ENCODE measurements around the gene PTCH1. TPM values are rescaled to one million over a fixed set of nuclear protein-coding genes. Genes with fewer than 3 reads are reported as not detected.

PTCH1 gene
- polyA plus RNA-seq, 1 donor (not counting 4 experiments of a cell fraction or from before 2014, with no cell fraction given) = 1.7 TPM

- FAIRE-seq = no peak
- H3K9me3 ChIP-seq (ENCODE audit: control insufficient read depth, low read depth, low read length) = no peaks in the 10 kb centered on the region
- H2AFZ ChIP-seq (ENCODE audit: control insufficient read depth, low read length) = no peak overlapping the region
- no peaks in the 10 kb centered on the region for H3K4me1 ChIP-seq (ENCODE audit: control insufficient read depth, extremely low read depth, insufficient read depth, low read length)
- no peak for TF ChIP-seq EZH2 (IDR thresholded peaks at IDR 0.05; ENCODE audit: low read length)
- no peak for TF ChIP-seq CTCF (optimal IDR thresholded peaks at IDR 0.05 in 1 of 3, IDR thresholded peaks at IDR 0.05 in 1 of 3, conservative IDR thresholded peaks at IDR 0.05 in 1 of 3; ENCODE audit: extremely low read depth in 1 of 3, insufficient read depth in 2 of 3, low read length in 3 of 3)
- dilution Hi-C loops (cut with MboI; ENCODE audit: extremely low pct_ligation_motif_present, low sequenced_read_pairs) = no loop called here
- H3K79me2 ChIP-seq (ENCODE audit: control insufficient read depth, insufficient read depth, low read length) = no peaks in the 10 kb centered on the region
- no peak overlapping the region for H3K9ac ChIP-seq (ENCODE audit: control insufficient read depth, extremely low read depth, insufficient read depth, low read length)
- H4K20me1 ChIP-seq (ENCODE audit: control insufficient read depth, extremely low read depth, insufficient read depth, low read length) = no peaks in the 10 kb centered on the region
- H3K4me3 ChIP-seq (ENCODE audit: control insufficient read depth in 2 of 3, extremely low read depth in 1 of 3, insufficient read depth in 2 of 3, low read depth in 1 of 3, low read length in 3 of 3) = no peak overlapping the region
- no peaks in the 10 kb centered on the region for H3K9me1 ChIP-seq (ENCODE audit: control insufficient read depth, extremely low read depth, insufficient read depth, low read length)
- H3K27me3 ChIP-seq (ENCODE audit: control insufficient read depth, extremely low read depth, insufficient read depth, low read length) = no peaks in the 10 kb centered on the region
- DNase-seq (ENCODE audit: low read depth, low spot score) = no peak
- no peak overlapping the region for H3K4me2 ChIP-seq (ENCODE audit: control insufficient read depth, extremely low read depth, insufficient read depth, low read depth, low read length)
- no peaks in the 10 kb centered on the region for H3K36me3 ChIP-seq (ENCODE audit: control insufficient read depth in 2 of 2, extremely low read depth in 1 of 2, insufficient read depth in 2 of 2, low read length in 2 of 2)
- H3K27ac ChIP-seq (ENCODE audit: control insufficient read depth, insufficient read depth, low read length) = no peak overlapping the region
Observed at GRCh38 chr9:95495529-95495928, 21.2 kb downstream of the PTCH1 start.

- H3K9me3 ChIP-seq (ENCODE audit: control insufficient read depth, low read depth, low read length) = no peaks in the 10 kb centered on the region
- TF ChIP-seq EZH2 (IDR thresholded peaks at IDR 0.05; ENCODE audit: low read length) (no peak), CTCF (optimal IDR thresholded peaks at IDR 0.05 in 1 of 3, IDR thresholded peaks at IDR 0.05 in 1 of 3, conservative IDR thresholded peaks at IDR 0.05 in 1 of 3; ENCODE audit: extremely low read depth in 1 of 3, insufficient read depth in 2 of 3, low read length in 3 of 3) (no peak)
- H3K9ac ChIP-seq (ENCODE audit: control insufficient read depth, extremely low read depth, insufficient read depth, low read length) = no peak overlapping the region
- H3K4me2 ChIP-seq (ENCODE audit: control insufficient read depth, extremely low read depth, insufficient read depth, low read depth, low read length) = no peak overlapping the region
- no peak overlapping the region for H3K27ac ChIP-seq (ENCODE audit: control insufficient read depth, insufficient read depth, low read length)
- H3K36me3 ChIP-seq (ENCODE audit: control insufficient read depth in 2 of 2, extremely low read depth in 1 of 2, insufficient read depth in 2 of 2, low read length in 2 of 2) = no peaks in the 10 kb centered on the region
- H2AFZ ChIP-seq (ENCODE audit: control insufficient read depth, low read length) = no peak overlapping the region
- H4K20me1 ChIP-seq (ENCODE audit: control insufficient read depth, extremely low read depth, insufficient read depth, low read length) = no peaks in the 10 kb centered on the region
- H3K4me1 ChIP-seq (ENCODE audit: control insufficient read depth, extremely low read depth, insufficient read depth, low read length) = no peaks in the 10 kb centered on the region
- H3K9me1 ChIP-seq (ENCODE audit: control insufficient read depth, extremely low read depth, insufficient read depth, low read length) = no peaks in the 10 kb centered on the region
- H3K4me3 ChIP-seq (ENCODE audit: control insufficient read depth in 2 of 3, extremely low read depth in 1 of 3, insufficient read depth in 2 of 3, low read depth in 1 of 3, low read length in 3 of 3) = no peak overlapping the region
- dilution Hi-C loops (cut with MboI; ENCODE audit: extremely low pct_ligation_motif_present, low sequenced_read_pairs) = no loop called here
- FAIRE-seq (no peak), DNase-seq (ENCODE audit: low read depth, low spot score) (no peak)
- no peaks in the 10 kb centered on the region for H3K27me3 ChIP-seq (ENCODE audit: control insufficient read depth, extremely low read depth, insufficient read depth, low read length)
- no peaks in the 10 kb centered on the region for H3K79me2 ChIP-seq (ENCODE audit: control insufficient read depth, insufficient read depth, low read length)
Observed at GRCh38 chr9:95494416-95495371, 22.1 kb downstream of the PTCH1 start.

Measured in keratinocyte (primary cell).